HCT116 (cell line): ENCODE measurements around the gene YIPF1. TPM values are rescaled to one million over a fixed set of nuclear protein-coding genes. Genes with fewer than 3 reads are reported as not detected.

Experiments
- ATAC-seq: fragments of 200-7000 bp; cut with Tn5 transposase; 2 replicates; pipeline ENCODE4 v1.9.1; 2020; ENCODE audit warnings: mild to moderate bottlenecking, moderate library complexity
- BruUV-seq: library from RNA; stranded (reverse); fragments of 400-500 nt; replicated peaks from 2 replicates; lab custom pipeline; 2021; lab: Mats Ljungman, UMichigan
- CTCF ChIA-PET: fragments of 300-600 bp; sonication (Branson Sonifier 250); formaldehyde crosslinking; loops from one replicate; lab custom pipeline; 2021; ENCODE audit warnings: antibody characterized with exemption; lab: Charles Lee
- POLR2A ChIA-PET: fragments of 300-600, 350-600 bp; sonication (Branson Sonifier 250); formaldehyde crosslinking; loops from one replicate; lab custom pipeline; 2021; ENCODE audit warnings: antibody characterized with exemption; lab: Charles Lee
- RAD21 ChIA-PET, 2 experiments: fragments of 300-600 bp; sonication (Branson Sonifier 250); formaldehyde crosslinking; loops; one replicate each; lab custom pipeline; 2023; ENCODE audit warnings: low total read pairs in 2 of 2; ENCODE audit not compliant: uncharacterized antibody in 2 of 2, unreplicated experiment in 2 of 2, low non-redundant PET in 1 of 2; lab: Charles Lee
- DNase-seq: peaks from one replicate; pipeline ENCODE4 v3.0.0-alpha.2; 2010; ENCODE audit warnings: low read depth, low spot score
- H2AFZ ChIP-seq: fragments of 200-600 bp; shearing (Covaris generic), sonication (generic); 2 replicates; pipeline ENCODE4 v1.6.1; 2017; ENCODE audit warnings: low read depth, mixed run types, mixed read lengths, antibody characterized with exemption, low read length; ENCODE audit not compliant: poor library complexity, severe bottlenecking
- H3K27ac ChIP-seq: 2 replicates; pipeline ENCODE4 v1.5.1; 2012; ENCODE audit warnings: low read depth, low read length
- H3K27me3 ChIP-seq: fragments of 200-600 bp; sonication (generic); 2 replicates; pipeline ENCODE4 v1.6.1; 2016; ENCODE audit warnings: mixed run types, low read length, mixed read lengths; ENCODE audit not compliant: insufficient read depth
- H3K36me3 ChIP-seq, 2 experiments: fragments of 200-500 bp in 1 of 2; fragments of 200-600 bp in 1 of 2; sonication (Bioruptor generic) in 1 of 2; sonication (generic) in 1 of 2; 2 replicates each; pipeline versions ENCODE4 v1.5.1 to v1.6.1; 2014 to 2016; ENCODE audit warnings: low read length in 2 of 2, inconsistent platforms in 1 of 2, mixed read lengths in 1 of 2, mixed run types in 1 of 2; ENCODE audit not compliant: insufficient read depth in 2 of 2, control insufficient read depth in 1 of 2
- H3K4me1 ChIP-seq, 2 experiments: fragments of 200-600 bp in 1 of 2; sonication (generic) in 1 of 2; 2 replicates each; pipeline versions ENCODE4 v1.5.1 to v1.6.1; 2012 to 2017; ENCODE audit warnings: low read length in 2 of 2, inconsistent platforms in 1 of 2, mild to moderate bottlenecking in 1 of 2, mixed read lengths in 1 of 2, mixed run types in 1 of 2, moderate library complexity in 1 of 2; ENCODE audit not compliant: insufficient read depth in 2 of 2, control insufficient read depth in 1 of 2
- H3K4me2 ChIP-seq: fragments of 200-600 bp; sonication (generic); 2 replicates; pipeline ENCODE4 v1.6.1; 2017; ENCODE audit warnings: mixed run types, low read length, mixed read lengths
- H3K4me3 ChIP-seq, 2 experiments: fragments of 200-600 bp in 1 of 2; sonication (generic) in 1 of 2; replicated peaks in 1 of 2; 2 replicates each; pipeline ENCODE4 v1.5.1; 2011 to 2016; ENCODE audit warnings: low read length in 2 of 2, control low read depth in 1 of 2, low read depth in 1 of 2, mild to moderate bottlenecking in 1 of 2, mixed read lengths in 1 of 2, mixed run types in 1 of 2
- H3K79me2 ChIP-seq: fragments of 200-600 bp; sonication (generic); 2 replicates; pipeline ENCODE4 v1.6.1; 2017; ENCODE audit warnings: mild to moderate bottlenecking, mixed run types, low read length, moderate library complexity, mixed read lengths; ENCODE audit not compliant: insufficient read depth
- H3K9ac ChIP-seq: fragments of 200-600 bp; sonication (generic); 2 replicates; pipeline ENCODE4 v1.6.1; 2016; ENCODE audit warnings: low read length, mixed read lengths
- H3K9me2 ChIP-seq: fragments of 200-600 bp; sonication (generic), shearing (Covaris generic); 2 replicates; pipeline ENCODE4 v1.6.1; 2017; ENCODE audit warnings: mixed run types, mild to moderate bottlenecking, moderate library complexity; ENCODE audit not compliant: insufficient read depth
- H3K9me3 ChIP-seq, 2 experiments: fragments of 200-500 bp in 1 of 2; fragments of 200-600 bp in 1 of 2; sonication (Bioruptor generic) in 1 of 2; sonication (generic) in 1 of 2; 2 replicates each; pipeline ENCODE4 v1.6.1; 2014 to 2017; ENCODE audit warnings: low read length in 2 of 2, mixed read lengths in 2 of 2, inconsistent platforms in 1 of 2, low read depth in 1 of 2, mild to moderate bottlenecking in 1 of 2, mixed run types in 1 of 2, moderate library complexity in 1 of 2; ENCODE audit not compliant: control insufficient read depth in 1 of 2, insufficient read depth in 1 of 2
- H4K20me1 ChIP-seq: fragments of 200-600 bp; sonication (generic), shearing (Covaris generic); 2 replicates; pipeline ENCODE4 v1.6.1; 2017; ENCODE audit warnings: mixed run types, mild to moderate bottlenecking, moderate library complexity; ENCODE audit not compliant: insufficient read depth
- CTCF ChIP-seq, 3 experiments: fragments of 200-600 bp in 1 of 3; sonication (generic) in 1 of 3; IDR thresholded peaks in 2 of 3; conservative IDR thresholded peaks in 1 of 3; 2 replicates each; pipeline ENCODE4 v1.5.1; 2012 to 2017; ENCODE audit warnings: low read depth in 2 of 3, low read length in 2 of 3, antibody characterized with exemption in 1 of 3, borderline replicate concordance in 1 of 3, control low read depth in 1 of 3, mild to moderate bottlenecking in 1 of 3, mixed read lengths in 1 of 3, mixed run types in 1 of 3, moderate library complexity in 1 of 3; ENCODE audit not compliant: insufficient read depth in 1 of 3
- ELF1 ChIP-seq: IDR thresholded peaks from 2 replicates; pipeline ENCODE4 v1.6.1; 2012; ENCODE audit warnings: low read depth, borderline replicate concordance
- JUND ChIP-seq: IDR thresholded peaks from 2 replicates; pipeline ENCODE4 v1.6.1; 2012
- RAD21 ChIP-seq: IDR thresholded peaks from 2 replicates; pipeline ENCODE4 v1.6.1; 2012; ENCODE audit warnings: low read depth, mild to moderate bottlenecking
- REST ChIP-seq: IDR thresholded peaks from 2 replicates; pipeline ENCODE4 v1.6.1; 2012; ENCODE audit warnings: low read depth
- intact Hi-C: fragments of 100-400 bp; cut with micrococcal nuclease; formaldehyde crosslinking; loops from 2 replicates; pipeline ENCODE4 v1.10.0; 2022
- total RNA-seq: library from RNA; stranded (reverse); gene quantifications from one replicate; pipeline ENCODE4 v1.2.1, GENCODE V29; 2021; ENCODE audit not compliant: unreplicated experiment
- TF ChIP-seq, protein P1 (sequence below): IDR thresholded peaks from 2 replicates; pipeline ENCODE4 v1.6.1; 2011; ENCODE audit warnings: mild to moderate bottlenecking, low read length, moderate library complexity; ENCODE audit not compliant: insufficient replicate concordance; ENCODE audit errors: extremely low read depth

The YIPF1 gene
- total RNA-seq, 1 experiment from 2014 or later = 16.4 TPM

GRCh38 chr1:53878492-53879105 is 11.0 kb downstream of the YIPF1 start:
- peak; percentile 67 for ATAC-seq
- BruUV-seq = no TSS peak
- DNase-seq = peak; percentile 49

More at GRCh38 chr1:53878492-53879105, 11.0 kb downstream of the YIPF1 start:
- RAD21 ChIA-PET = interaction anchor here in 1 of 2 experiments (0.6 kb wide), 1 partner anchor 405 kb away, joined by 5 read pairs; no protein-coding TSS in a partner anchor
- CTCF ChIA-PET = interaction anchor here (0.6 to 2.4 kb wide), 18 partner anchors 10 to 203 kb away, joined by 3 to 47 read pairs (median 4); partner anchors contain the start of genes DIO1, IFT25 and YIPF1
- H3K4me3 ChIP-seq = no peak overlapping the region
- TF ChIP-seq ELF1 (no peak), REST (no peak), CTCF (IDR thresholded peaks at IDR 0.05 in 2 of 3, conservative IDR thresholded peaks at IDR 0.05 in 1 of 3; ENCODE audit: borderline replicate concordance in 1 of 3, insufficient read depth in 1 of 3, low read depth in 2 of 3, low read length in 2 of 3) (peak; percentile 61 to 75 (median 70); a peak in 5 of 6 replicates), JUND (no peak), RAD21 (peak; percentile 73)
- TF ChIP-seq, protein P1, sequence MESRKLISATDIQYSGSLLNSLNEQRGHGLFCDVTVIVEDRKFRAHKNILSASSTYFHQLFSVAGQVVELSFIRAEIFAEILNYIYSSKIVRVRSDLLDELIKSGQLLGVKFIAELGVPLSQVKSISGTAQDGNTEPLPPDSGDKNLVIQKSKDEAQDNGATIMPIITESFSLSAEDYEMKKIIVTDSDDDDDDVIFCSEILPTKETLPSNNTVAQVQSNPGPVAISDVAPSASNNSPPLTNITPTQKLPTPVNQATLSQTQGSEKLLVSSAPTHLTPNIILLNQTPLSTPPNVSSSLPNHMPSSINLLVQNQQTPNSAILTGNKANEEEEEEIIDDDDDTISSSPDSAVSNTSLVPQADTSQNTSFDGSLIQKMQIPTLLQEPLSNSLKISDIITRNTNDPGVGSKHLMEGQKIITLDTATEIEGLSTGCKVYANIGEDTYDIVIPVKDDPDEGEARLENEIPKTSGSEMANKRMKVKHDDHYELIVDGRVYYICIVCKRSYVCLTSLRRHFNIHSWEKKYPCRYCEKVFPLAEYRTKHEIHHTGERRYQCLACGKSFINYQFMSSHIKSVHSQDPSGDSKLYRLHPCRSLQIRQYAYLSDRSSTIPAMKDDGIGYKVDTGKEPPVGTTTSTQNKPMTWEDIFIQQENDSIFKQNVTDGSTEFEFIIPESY = no peak
- no peak overlapping the region for H3K27ac ChIP-seq
- POLR2A ChIA-PET = interaction anchor here (1.3 kb wide), 1 partner anchor 69 kb away, joined by 4 read pairs; no protein-coding TSS in a partner anchor
- intact Hi-C loops = loop anchor here (1.0 to 2.0 kb wide), 2 partner anchors 81 to 202 kb away; no protein-coding TSS in a partner anchor
- H3K36me3 ChIP-seq = peaks cover 5 to 11% of the 10 kb centered on the region in 2 experiments; a peak in 2 of 4 replicates
- H3K9me2 ChIP-seq = no peaks in the 10 kb centered on the region
- H4K20me1 ChIP-seq = no peaks in the 10 kb centered on the region
- H3K79me2 ChIP-seq = no peaks in the 10 kb centered on the region
- no peak overlapping the region for H3K4me2 ChIP-seq
- H2AFZ ChIP-seq = no peak overlapping the region
- H3K9ac ChIP-seq = no peak overlapping the region
- no peaks in the 10 kb centered on the region for H3K27me3 ChIP-seq
- peaks cover 0 to 1% of the 10 kb centered on the region in 2 experiments; a peak in 1 of 4 replicates for H3K4me1 ChIP-seq
- no peaks in the 10 kb centered on the region for H3K9me3 ChIP-seq
